HCT116 (cell line): ENCODE data around the gene LEMD1. TPM values are rescaled to one million over a fixed set of nuclear protein-coding genes. Genes with fewer than 3 reads are reported as not detected.

ENCODE experiments used
- ATAC-seq: fragments of 200-7000 bp; cut with Tn5 transposase; 2 replicates; pipeline ENCODE4 v1.9.1; 2020; ENCODE audit warnings: mild to moderate bottlenecking, moderate library complexity
- BruUV-seq: library from RNA; stranded (reverse); fragments of 400-500 nt; replicated peaks from 2 replicates; lab custom pipeline; 2021; lab: Mats Ljungman, UMichigan
- CTCF ChIA-PET: fragments of 300-600 bp; sonication (Branson Sonifier 250); formaldehyde crosslinking; loops from one replicate; lab custom pipeline; 2021; ENCODE audit warnings: antibody characterized with exemption; lab: Charles Lee
- POLR2A ChIA-PET: fragments of 300-600, 350-600 bp; sonication (Branson Sonifier 250); formaldehyde crosslinking; loops from one replicate; lab custom pipeline; 2021; ENCODE audit warnings: antibody characterized with exemption; lab: Charles Lee
- RAD21 ChIA-PET, 2 experiments: fragments of 300-600 bp; sonication (Branson Sonifier 250); formaldehyde crosslinking; loops; one replicate each; lab custom pipeline; 2023; ENCODE audit warnings: low total read pairs in 2 of 2; ENCODE audit not compliant: uncharacterized antibody in 2 of 2, unreplicated experiment in 2 of 2, low non-redundant PET in 1 of 2; lab: Charles Lee
- DNase-seq: peaks from one replicate; pipeline ENCODE4 v3.0.0-alpha.2; 2010; ENCODE audit warnings: low read depth, low spot score
- H2AFZ ChIP-seq: fragments of 200-600 bp; shearing (Covaris generic), sonication (generic); 2 replicates; pipeline ENCODE4 v1.6.1; 2017; ENCODE audit warnings: low read depth, mixed run types, mixed read lengths, antibody characterized with exemption, low read length; ENCODE audit not compliant: poor library complexity, severe bottlenecking
- H3K27ac ChIP-seq: 2 replicates; pipeline ENCODE4 v1.5.1; 2012; ENCODE audit warnings: low read depth, low read length
- H3K27me3 ChIP-seq: fragments of 200-600 bp; sonication (generic); 2 replicates; pipeline ENCODE4 v1.6.1; 2016; ENCODE audit warnings: mixed run types, low read length, mixed read lengths; ENCODE audit not compliant: insufficient read depth
- H3K36me3 ChIP-seq, 2 experiments: fragments of 200-500 bp in 1 of 2; fragments of 200-600 bp in 1 of 2; sonication (Bioruptor generic) in 1 of 2; sonication (generic) in 1 of 2; 2 replicates each; pipeline versions ENCODE4 v1.5.1 to v1.6.1; 2014 to 2016; ENCODE audit warnings: low read length in 2 of 2, inconsistent platforms in 1 of 2, mixed read lengths in 1 of 2, mixed run types in 1 of 2; ENCODE audit not compliant: insufficient read depth in 2 of 2, control insufficient read depth in 1 of 2
- H3K4me1 ChIP-seq, 2 experiments: fragments of 200-600 bp in 1 of 2; sonication (generic) in 1 of 2; 2 replicates each; pipeline versions ENCODE4 v1.5.1 to v1.6.1; 2012 to 2017; ENCODE audit warnings: low read length in 2 of 2, inconsistent platforms in 1 of 2, mild to moderate bottlenecking in 1 of 2, mixed read lengths in 1 of 2, mixed run types in 1 of 2, moderate library complexity in 1 of 2; ENCODE audit not compliant: insufficient read depth in 2 of 2, control insufficient read depth in 1 of 2
- H3K4me2 ChIP-seq: fragments of 200-600 bp; sonication (generic); 2 replicates; pipeline ENCODE4 v1.6.1; 2017; ENCODE audit warnings: mixed run types, low read length, mixed read lengths
- H3K4me3 ChIP-seq, 2 experiments: fragments of 200-600 bp in 1 of 2; sonication (generic) in 1 of 2; replicated peaks in 1 of 2; 2 replicates each; pipeline ENCODE4 v1.5.1; 2011 to 2016; ENCODE audit warnings: low read length in 2 of 2, control low read depth in 1 of 2, low read depth in 1 of 2, mild to moderate bottlenecking in 1 of 2, mixed read lengths in 1 of 2, mixed run types in 1 of 2
- H3K79me2 ChIP-seq: fragments of 200-600 bp; sonication (generic); 2 replicates; pipeline ENCODE4 v1.6.1; 2017; ENCODE audit warnings: mild to moderate bottlenecking, mixed run types, low read length, moderate library complexity, mixed read lengths; ENCODE audit not compliant: insufficient read depth
- H3K9ac ChIP-seq: fragments of 200-600 bp; sonication (generic); 2 replicates; pipeline ENCODE4 v1.6.1; 2016; ENCODE audit warnings: low read length, mixed read lengths
- H3K9me2 ChIP-seq: fragments of 200-600 bp; sonication (generic), shearing (Covaris generic); 2 replicates; pipeline ENCODE4 v1.6.1; 2017; ENCODE audit warnings: mixed run types, mild to moderate bottlenecking, moderate library complexity; ENCODE audit not compliant: insufficient read depth
- H3K9me3 ChIP-seq, 2 experiments: fragments of 200-500 bp in 1 of 2; fragments of 200-600 bp in 1 of 2; sonication (Bioruptor generic) in 1 of 2; sonication (generic) in 1 of 2; 2 replicates each; pipeline ENCODE4 v1.6.1; 2014 to 2017; ENCODE audit warnings: low read length in 2 of 2, mixed read lengths in 2 of 2, inconsistent platforms in 1 of 2, low read depth in 1 of 2, mild to moderate bottlenecking in 1 of 2, mixed run types in 1 of 2, moderate library complexity in 1 of 2; ENCODE audit not compliant: control insufficient read depth in 1 of 2, insufficient read depth in 1 of 2
- H4K20me1 ChIP-seq: fragments of 200-600 bp; sonication (generic), shearing (Covaris generic); 2 replicates; pipeline ENCODE4 v1.6.1; 2017; ENCODE audit warnings: mixed run types, mild to moderate bottlenecking, moderate library complexity; ENCODE audit not compliant: insufficient read depth
- CBX3 ChIP-seq: IDR thresholded peaks from 2 replicates; pipeline ENCODE4 v1.6.1; 2012; ENCODE audit warnings: low read depth
- CEBPB ChIP-seq: IDR thresholded peaks from 2 replicates; pipeline ENCODE4 v1.6.1; 2012; ENCODE audit warnings: low read depth
- CTCF ChIP-seq, 3 experiments: fragments of 200-600 bp in 1 of 3; sonication (generic) in 1 of 3; IDR thresholded peaks in 2 of 3; conservative IDR thresholded peaks in 1 of 3; 2 replicates each; pipeline ENCODE4 v1.5.1; 2012 to 2017; ENCODE audit warnings: low read depth in 2 of 3, low read length in 2 of 3, antibody characterized with exemption in 1 of 3, borderline replicate concordance in 1 of 3, control low read depth in 1 of 3, mild to moderate bottlenecking in 1 of 3, mixed read lengths in 1 of 3, mixed run types in 1 of 3, moderate library complexity in 1 of 3; ENCODE audit not compliant: insufficient read depth in 1 of 3
- EZH2phosphoT487 ChIP-seq: fragments of 200-600 bp; IDR thresholded peaks from 2 replicates; pipeline ENCODE4 v1.6.1; 2018; ENCODE audit warnings: antibody characterized with exemption, borderline replicate concordance
- FOSL1 ChIP-seq: IDR thresholded peaks from 2 replicates; pipeline ENCODE4 v1.6.1; 2012; ENCODE audit warnings: low read depth
- POLR2AphosphoS5 ChIP-seq: IDR thresholded peaks from 2 replicates; pipeline ENCODE4 v1.6.1; 2011; ENCODE audit warnings: mild to moderate bottlenecking, low read depth, low read length, moderate library complexity
- REST ChIP-seq: IDR thresholded peaks from 2 replicates; pipeline ENCODE4 v1.6.1; 2012; ENCODE audit warnings: low read depth
- SP1 ChIP-seq: IDR thresholded peaks from 2 replicates; pipeline ENCODE4 v1.6.1; 2012; ENCODE audit warnings: low read depth
- YY1 ChIP-seq: IDR thresholded peaks from 2 replicates; pipeline ENCODE4 v1.6.1; 2011; ENCODE audit warnings: low read length, low read depth, moderate library complexity, mild to moderate bottlenecking; ENCODE audit not compliant: insufficient replicate concordance; ENCODE audit errors: extremely low read depth
- intact Hi-C: fragments of 100-400 bp; cut with micrococcal nuclease; formaldehyde crosslinking; loops from 2 replicates; pipeline ENCODE4 v1.10.0; 2022
- total RNA-seq: library from RNA; stranded (reverse); gene quantifications from one replicate; pipeline ENCODE4 v1.2.1, GENCODE V29; 2021; ENCODE audit not compliant: unreplicated experiment

Gene LEMD1
- total RNA-seq, 1 experiment from 2014 or later: 11.9 TPM

- H4K20me1 ChIP-seq: no peaks in the 10 kb centered on the region
- no peak for DNase-seq
- peak; percentile 35 for ATAC-seq
- H3K27ac ChIP-seq: peak overlapping the region; percentile 80
- intact Hi-C loops: loop anchor here (5.0 kb wide), 1 partner anchor 45 kb away; no protein-coding TSS in a partner anchor
- POLR2A ChIA-PET: interaction anchor here (0.9 to 3.1 kb wide), 5 partner anchors 8 to 46 kb away, joined by 3 to 18 read pairs (median 4); no protein-coding TSS in a partner anchor
- no peaks in the 10 kb centered on the region for H3K9me2 ChIP-seq
- RAD21 ChIA-PET: interaction anchor here (0.8 to 2.8 kb wide), 4 partner anchors 8 to 82 kb away, joined by 3 to 17 read pairs (median 7); no protein-coding TSS in a partner anchor
- BruUV-seq: no TSS peak
- CTCF ChIA-PET: interaction anchor here (1.1 to 3.2 kb wide), 6 partner anchors 11 to 106 kb away, joined by 3 to 37 read pairs (median 8); no protein-coding TSS in a partner anchor
- no peaks in the 10 kb centered on the region for H3K27me3 ChIP-seq
- no peak overlapping the region for H2AFZ ChIP-seq
- peaks cover 6% of the 10 kb centered on the region; the same call in 1 of the 2 replicates for H3K79me2 ChIP-seq
- H3K4me2 ChIP-seq: peak overlapping the region; percentile 72
- peaks cover 61 to 91% of the 10 kb centered on the region in 2 experiments for H3K4me1 ChIP-seq
- peak overlapping the region; percentile 52 for H3K9ac ChIP-seq
- H3K36me3 ChIP-seq: peaks cover 0 to 5% of the 10 kb centered on the region in 2 experiments; a peak in 1 of 4 replicates
- TF ChIP-seq REST (no peak), YY1 (no peak), SP1 (no peak), CTCF (IDR thresholded peaks at IDR 0.05 in 2 of 3, conservative IDR thresholded peaks at IDR 0.05 in 1 of 3; ENCODE audit: borderline replicate concordance in 1 of 3, insufficient read depth in 1 of 3, low read depth in 2 of 3, low read length in 2 of 3) (no peak), CEBPB (no peak), POLR2AphosphoS5 (0 out of 2 replicates have a peak, but pooled peaks have one; percentile 12), CBX3 (no peak), EZH2phosphoT487 (no peak), FOSL1 (no peak)
- peak overlapping the region; percentile 2 to 15; a peak in 1 of 4 replicates for H3K4me3 ChIP-seq
- no peaks in the 10 kb centered on the region for H3K9me3 ChIP-seq
Measured at GRCh38 chr1:205442051-205442725, 20.3 kb upstream of the LEMD1 start.
